Subcutaneous adipose tissue (tissue), 4 donors: ENCODE measurements around the gene CDCA3. TPM values are rescaled to one million over a fixed set of nuclear protein-coding genes. Genes with fewer than 3 reads are reported as not detected.

Source experiments
- CTCF ChIP-seq: fragments of 450-650 bp; IDR thresholded peaks from one replicate; pipeline ENCODE4 v1.5.1; 2016; ENCODE audit warnings: low read depth, mild to moderate bottlenecking, control low read depth, antibody characterized with exemption, moderate library complexity
- total RNA-seq, 4 donors: library from RNA; depleted of rRNA; stranded (reverse); fragments of >200 nt; gene quantifications; one replicate each; pipeline ENCODE4 v1.1.0, GENCODE V29; 2016

CDCA3 gene
- total RNA-seq, 4 donors from 2014 or later: 0.38 to 2.6 (median 1.9) TPM; not detected in 1

- TF ChIP-seq CTCF: no peak
Measured at GRCh38 chr12:6866920-6867412, 15.9 kb upstream of the CDCA3 start.

DNA sequence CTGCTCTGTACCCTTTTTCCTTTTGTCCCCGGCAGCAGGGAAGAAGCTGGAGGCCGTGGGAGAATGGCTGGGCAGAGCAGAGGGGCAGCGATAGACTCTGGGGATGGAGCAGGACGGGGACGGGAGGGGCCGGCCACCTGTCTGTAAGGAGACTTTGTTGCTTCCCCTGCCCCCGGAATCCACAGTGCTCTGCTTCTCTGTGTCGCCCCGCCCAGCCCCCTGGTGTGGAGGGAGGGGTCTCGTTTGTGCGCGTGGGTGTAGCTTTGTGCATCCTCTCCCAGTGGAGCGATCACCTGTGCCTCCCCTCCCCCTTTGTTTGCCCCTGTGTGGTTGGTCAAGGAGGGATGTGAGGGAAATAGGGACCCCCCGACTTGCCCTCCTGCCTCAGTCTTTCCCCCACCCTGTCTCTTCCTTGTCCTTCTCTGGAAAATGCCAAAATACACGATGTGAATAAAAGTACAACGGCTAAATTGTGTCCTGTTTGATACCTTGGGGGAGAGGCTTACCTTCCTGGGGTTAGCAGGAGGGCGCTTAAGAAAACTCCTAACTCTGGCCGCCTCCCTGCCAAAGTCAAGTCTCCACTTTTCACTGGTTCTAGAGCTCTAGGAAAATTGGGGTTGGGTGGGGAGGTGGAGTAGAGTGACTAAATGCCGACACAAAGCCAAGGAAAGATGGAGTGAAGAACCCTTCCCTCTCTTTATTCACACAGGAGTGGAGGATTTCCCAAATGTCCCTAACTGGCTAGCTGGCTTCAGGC is 15.3 kb upstream of the CDCA3 start:
- TF ChIP-seq CTCF: no peak

GRCh38 chr12:6863586-6864321 is 12.7 kb upstream of the CDCA3 start:
- TF ChIP-seq CTCF: no peak

- TF ChIP-seq CTCF: no peak
Measured at GRCh38 chr12:6863033-6863432, 11.9 kb upstream of the CDCA3 start.

DNA sequence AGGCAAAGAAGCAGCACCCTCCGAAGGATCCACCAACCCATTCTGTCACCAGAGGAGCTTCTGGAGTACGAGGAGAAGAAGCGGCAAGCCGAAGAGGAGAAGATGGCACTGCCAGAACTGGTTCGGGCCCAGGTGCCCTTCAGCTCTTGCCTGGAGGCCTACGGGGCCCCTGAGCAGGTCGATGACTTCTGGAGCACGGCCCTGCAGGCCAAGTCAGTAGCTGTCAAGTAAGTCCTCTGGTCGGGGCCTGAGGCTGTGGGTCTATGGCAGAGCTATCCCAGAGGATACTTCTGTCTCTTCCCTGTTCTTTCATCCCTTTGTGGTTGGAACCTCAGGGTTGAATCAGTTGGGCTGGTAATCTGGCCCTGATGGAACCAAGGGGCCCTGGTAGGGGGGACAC is 10.3 kb upstream of the CDCA3 start:
- TF ChIP-seq CTCF: no peak

DNA sequence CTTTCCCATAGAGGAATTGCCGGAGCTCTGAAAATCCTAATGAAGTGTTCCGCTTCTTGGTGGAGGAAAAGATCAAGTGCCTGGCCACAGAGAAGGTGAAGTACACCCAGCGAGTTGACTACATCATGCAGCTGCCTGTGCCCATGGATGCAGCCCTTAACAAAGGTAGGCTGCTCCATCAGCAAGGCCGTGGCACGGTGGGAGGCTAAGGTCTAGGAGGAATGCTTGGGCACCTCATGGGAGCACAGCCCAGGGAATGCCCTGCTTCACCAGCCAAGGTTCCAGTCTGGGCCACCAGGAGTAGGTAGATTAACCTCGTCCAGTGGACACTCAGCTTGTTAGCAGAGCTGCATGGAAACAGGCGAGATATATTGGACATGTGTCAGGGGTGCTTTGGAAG is 9.9 kb upstream of the CDCA3 start:
- TF ChIP-seq CTCF: no peak

- TF ChIP-seq CTCF: no peak
Measured at GRCh38 chr12:6860116-6860515, 9.0 kb upstream of the CDCA3 start.
